GM12865 (cell line): ENCODE measurements around the gene DDAH1.

Experiments
- DNase-seq: peaks from one replicate; pipeline ENCODE4 v3.0.0; 2010; ENCODE audit warnings: low read depth
- H3K4me3 ChIP-seq: 2 replicates; pipeline ENCODE4 v1.5.1; 2011; ENCODE audit warnings: mild to moderate bottlenecking, low read depth, low read length, control low read depth
- CTCF ChIP-seq: IDR thresholded peaks from 2 replicates; pipeline ENCODE4 v1.5.1; 2011; ENCODE audit warnings: low read length, control low read depth, low read depth, inconsistent platforms; ENCODE audit not compliant: insufficient read depth; ENCODE audit errors: missing control alignments

DDAH1 gene

GRCh38 chr1:85388416-85388815 lies 76.5 kb downstream of the DDAH1 start:
- H3K4me3 ChIP-seq = no peak overlapping the region
- DNase-seq = no peak
- no peak for TF ChIP-seq CTCF

- no peak overlapping the region for H3K4me3 ChIP-seq
- no peak for DNase-seq
- no peak for TF ChIP-seq CTCF
These were observed 77.2 kb downstream of the DDAH1 start for GRCh38 chr1:85387781-85388180.

- no peak overlapping the region for H3K4me3 ChIP-seq
- no peak for DNase-seq
- no peak for TF ChIP-seq CTCF
These were observed 78.8 kb downstream of the DDAH1 start for GRCh38 chr1:85386068-85386722.

GRCh38 chr1:85379203-85380136 lies 85.5 kb downstream of the DDAH1 start:
- no peak for DNase-seq
- no peak for TF ChIP-seq CTCF
- no peak overlapping the region for H3K4me3 ChIP-seq

GRCh38 chr1:85378534-85378933 lies 86.4 kb downstream of the DDAH1 start:
- no peak overlapping the region for H3K4me3 ChIP-seq
- TF ChIP-seq CTCF = no peak
- DNase-seq = no peak

GRCh38 chr1:85376356-85376755 lies 88.6 kb downstream of the DDAH1 start:
- H3K4me3 ChIP-seq = no peak overlapping the region
- no peak for TF ChIP-seq CTCF
- no peak for DNase-seq
